Spinal cord (tissue), 10 donors: ENCODE results near the gene HGFAC. TPM values are rescaled to one million over a fixed set of nuclear protein-coding genes. Genes with fewer than 3 reads are reported as not detected.

Experiments
- DNase-seq, 6 donors: peaks; one replicate each; pipeline versions ENCODE4 v3.0.0 to v3.0.0-alpha.2; 2013 to 2015; ENCODE audit warnings: low spot score in 6 of 6, low read depth in 4 of 6
- H3K27ac ChIP-seq: one replicate; pipeline ENCODE4 v1.5.1; 2013; ENCODE audit warnings: low read depth, low read length, control low read depth
- H3K27me3 ChIP-seq: one replicate; pipeline ENCODE4 v1.6.1; 2013; ENCODE audit warnings: low read length; ENCODE audit not compliant: control insufficient read depth, insufficient read depth
- H3K36me3 ChIP-seq: one replicate; pipeline ENCODE4 v1.6.1; 2013; ENCODE audit warnings: low read length; ENCODE audit not compliant: control insufficient read depth, insufficient read depth
- H3K4me1 ChIP-seq: one replicate; pipeline ENCODE4 v1.6.1; 2013; ENCODE audit warnings: low read length; ENCODE audit not compliant: control insufficient read depth, insufficient read depth
- H3K4me3 ChIP-seq: one replicate; pipeline ENCODE4 v1.5.1; 2013; ENCODE audit warnings: low read depth, low read length, control low read depth
- H3K9me3 ChIP-seq: one replicate; pipeline ENCODE4 v1.6.1; 2013; ENCODE audit warnings: low read length; ENCODE audit not compliant: control insufficient read depth, insufficient read depth
- WGBS: methylation state at CpG from one replicate; pipeline ENCODE4 v1.1.5; 2013; ENCODE audit warnings: missing lambda C conversion rate; ENCODE audit not compliant: insufficient coverage; 5-methylcytosine and 5-hydroxymethylcytosine counted together
- polyA plus RNA-seq, 2 donors: library from polyadenylated mRNA; unstranded; fragments of 120-200 nt; gene quantifications; one replicate each; pipeline ENCODE4 v1.2.1, GENCODE V29; 2013; ENCODE audit not compliant: insufficient read length in 2 of 2
- total RNA-seq, 2 donors: library from RNA; depleted of rRNA in 1 of 2; stranded (reverse); fragments of 120-200 nt in 1 of 2; fragments of >200 nt in 1 of 2; gene quantifications; one replicate each; pipeline versions ENCODE4 v1.2.3 to v1.2.4, GENCODE V29; 2013 to 2014
- donor health status: healthy.

The HGFAC gene
- total and polyA plus RNA-seq, 4 donors = 0.40 to 6.1 (median 3.5) TPM

DNA sequence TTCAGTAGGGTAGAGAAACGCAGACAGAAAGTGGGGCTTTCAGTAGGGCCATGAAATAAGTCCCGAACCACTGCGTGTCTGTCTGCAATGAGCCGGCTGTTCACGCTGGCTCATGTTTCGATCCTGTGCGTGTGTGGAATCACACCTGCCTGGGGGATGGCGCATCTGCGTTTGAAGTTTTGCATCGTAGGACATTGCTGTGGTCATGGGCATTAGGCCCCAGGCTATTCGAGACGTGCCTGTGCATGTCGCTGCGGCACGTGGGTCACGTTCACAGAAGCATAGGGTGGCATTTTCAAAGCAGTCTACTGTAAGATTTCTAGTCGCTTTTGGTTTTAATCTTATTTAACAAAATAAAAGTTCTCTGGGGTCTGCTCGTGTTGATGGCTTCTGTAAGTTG is 25.5 kb upstream of the HGFAC start:
- Histone ChIP-seq H3K36me3 (peaks cover 87% of the 10 kb centered on the region), H3K27me3 (no peaks in the 10 kb centered on the region), H3K4me3 (no peak overlapping the region), H3K4me1 (peaks cover 44% of the 10 kb centered on the region), H3K9me3 (no peaks in the 10 kb centered on the region), H3K27ac (no peak overlapping the region)
- 92% methylated on average over 16 of the region's 18 CpGs for WGBS
- DNase-seq = no peak

DNA sequence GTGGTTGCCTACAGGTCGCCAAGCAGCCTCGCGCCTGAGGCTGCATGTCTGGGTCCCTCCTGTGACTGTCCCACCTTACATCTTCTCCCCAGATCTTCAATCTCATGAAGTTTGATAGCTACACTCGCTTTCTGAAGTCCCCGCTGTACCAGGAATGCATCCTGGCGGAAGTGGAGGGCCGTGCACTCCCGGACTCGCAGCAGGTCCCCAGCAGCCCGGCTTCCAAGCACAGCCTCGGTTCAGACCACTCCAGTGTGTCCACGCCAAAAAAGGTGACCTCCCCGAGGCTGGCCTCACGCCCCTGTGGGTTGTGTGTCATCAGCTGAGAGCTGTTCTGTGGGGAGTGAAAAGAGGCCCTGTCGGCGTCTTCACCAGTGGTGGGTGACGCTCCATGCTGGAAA is 24.9 kb upstream of the HGFAC start:
- Histone ChIP-seq H3K27me3 (no peaks in the 10 kb centered on the region), H3K4me3 (no peak overlapping the region), H3K27ac (no peak overlapping the region), H3K4me1 (peaks cover 39% of the 10 kb centered on the region), H3K9me3 (no peaks in the 10 kb centered on the region), H3K36me3 (peaks cover 89% of the 10 kb centered on the region)
- no peak for DNase-seq
- WGBS = 98% methylated on average over 17 of the region's 17 CpGs

DNA sequence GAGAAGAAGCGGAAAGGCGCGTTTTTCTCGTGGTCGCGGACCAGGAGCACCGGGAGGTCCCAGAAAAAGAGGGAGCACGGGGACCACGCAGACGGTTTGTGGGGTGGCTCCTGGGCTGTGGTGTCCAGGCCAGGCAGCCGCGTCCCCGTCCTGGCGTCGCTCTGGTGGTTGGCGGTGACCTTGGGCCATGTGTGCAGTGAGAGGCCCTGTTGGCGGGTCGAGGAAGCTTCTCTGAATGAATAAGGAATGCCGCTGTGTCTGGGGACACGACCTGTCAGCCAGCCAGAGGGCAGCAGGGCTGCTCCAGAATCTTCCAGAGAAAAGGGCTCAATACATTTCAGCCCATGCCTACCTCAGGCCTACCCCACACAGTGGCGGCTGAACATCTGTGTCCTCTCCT is 24.3 kb upstream of the HGFAC start:
- Histone ChIP-seq H3K4me3 (no peak overlapping the region), H3K27me3 (no peaks in the 10 kb centered on the region), H3K27ac (no peak overlapping the region), H3K9me3 (no peaks in the 10 kb centered on the region), H3K36me3 (peaks cover 95% of the 10 kb centered on the region), H3K4me1 (peaks cover 34% of the 10 kb centered on the region)
- no peak for DNase-seq
- 96% methylated on average over 16 of the region's 21 CpGs for WGBS

DNA sequence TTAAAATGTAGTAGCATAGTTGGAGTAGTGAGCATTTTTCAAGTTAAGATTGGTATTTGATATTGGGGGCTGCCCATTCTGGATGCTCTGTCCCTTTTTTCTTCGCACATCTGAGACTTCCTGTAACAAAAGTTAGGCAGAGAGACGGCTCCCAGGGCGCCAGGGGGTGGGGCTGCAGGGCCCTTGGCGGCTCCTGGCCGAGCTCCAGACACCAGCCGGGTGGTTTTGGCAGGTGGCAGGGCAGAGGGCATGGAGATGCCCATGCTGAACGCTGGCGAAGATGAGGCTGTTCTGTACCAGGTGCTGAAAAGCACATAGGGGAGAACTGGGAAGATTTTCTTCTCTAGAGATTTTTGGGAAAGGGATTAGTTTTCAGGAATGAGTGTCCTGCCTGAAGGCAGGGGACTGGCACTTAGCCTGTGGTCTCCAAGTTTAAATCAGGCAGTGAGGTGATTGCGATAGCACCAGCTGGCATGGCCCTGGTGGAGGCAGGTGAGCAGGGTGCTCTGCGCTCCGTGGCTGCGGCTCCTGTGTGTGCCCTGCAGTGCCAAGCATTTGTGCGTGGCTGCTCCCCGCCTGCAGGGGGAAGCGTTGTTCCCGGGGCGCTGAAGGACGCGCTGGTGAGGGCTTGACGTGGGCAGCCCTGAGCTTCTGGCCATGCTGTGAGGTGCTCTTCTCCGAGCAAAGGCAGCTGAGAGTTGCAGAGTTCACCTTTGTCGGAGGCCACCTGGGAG is 23.6 kb upstream of the HGFAC start:
- no peaks in the 10 kb centered on the region for H3K9me3 ChIP-seq
- DNase-seq = no peak
- peaks cover 96% of the 10 kb centered on the region for H3K36me3 ChIP-seq

DNA sequence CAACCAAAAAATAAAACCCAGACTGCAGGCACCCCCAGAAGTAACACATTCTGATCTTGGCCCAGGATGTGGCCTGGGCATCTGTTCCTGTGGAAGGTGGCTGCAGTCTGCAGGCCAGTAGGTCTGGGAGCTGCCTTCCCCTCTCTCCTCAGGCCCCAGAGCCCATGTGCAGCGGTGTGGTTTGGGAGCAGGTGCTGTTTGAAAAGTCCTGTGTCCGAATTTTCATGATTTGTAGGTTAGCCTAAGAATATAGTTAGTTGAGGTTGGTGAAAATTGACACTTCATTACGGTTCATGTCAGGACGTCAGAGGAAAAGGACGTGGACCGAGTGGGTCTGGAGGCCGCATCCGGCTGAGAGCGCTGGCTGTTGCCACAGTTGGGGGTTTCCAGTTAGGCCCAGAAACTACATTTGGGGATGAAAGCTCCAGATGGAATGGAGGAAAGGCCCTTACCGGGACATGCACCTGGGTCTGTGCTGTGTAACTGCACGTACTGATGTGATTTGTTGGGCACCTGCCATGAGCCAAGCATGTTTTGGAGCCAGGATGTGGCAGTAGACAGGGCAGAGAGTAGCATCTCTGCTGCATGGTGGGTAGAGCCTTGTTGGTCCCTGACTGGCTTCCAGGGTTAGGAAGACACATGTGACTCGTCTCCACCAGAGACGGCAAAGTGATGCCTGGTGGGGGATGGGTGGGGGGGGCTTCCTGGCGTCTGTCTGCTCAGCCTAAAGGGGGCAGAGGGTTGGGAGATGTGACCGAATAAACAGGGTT is 21.7 kb upstream of the HGFAC start:
- Histone ChIP-seq H3K36me3 (peaks cover 99% of the 10 kb centered on the region), H3K4me3 (no peak overlapping the region), H3K4me1 (peaks cover 8% of the 10 kb centered on the region), H3K27ac (no peak overlapping the region), H3K27me3 (no peaks in the 10 kb centered on the region), H3K9me3 (no peaks in the 10 kb centered on the region)
- DNase-seq = no peak
- 80% methylated on average over 14 of the region's 15 CpGs for WGBS

More for the DNA sequence above, 23.6 kb upstream of the HGFAC start:
- H3K27ac ChIP-seq = no peak overlapping the region
- WGBS = 76% methylated on average over 21 of the region's 22 CpGs
- no peaks in the 10 kb centered on the region for H3K27me3 ChIP-seq
- H3K4me1 ChIP-seq = peaks cover 27% of the 10 kb centered on the region
- H3K4me3 ChIP-seq = no peak overlapping the region

DNA sequence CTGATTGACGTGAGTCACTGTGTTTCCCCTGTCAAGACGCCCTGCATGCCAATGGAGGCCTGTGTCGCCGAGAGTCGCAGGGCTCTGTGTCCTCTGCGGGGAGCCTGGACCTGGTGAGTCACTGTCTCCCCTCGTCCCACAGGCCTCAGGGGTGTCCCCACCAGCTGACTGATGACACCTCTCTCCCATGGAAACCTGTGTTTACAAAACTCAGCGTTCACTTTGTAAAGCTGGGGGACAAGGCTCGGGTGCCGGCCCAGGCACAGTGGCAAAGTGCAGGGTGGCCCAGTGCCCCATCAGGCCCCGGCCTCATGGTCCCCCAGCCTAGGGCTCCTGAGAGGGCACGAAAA is 21.2 kb upstream of the HGFAC start:
- no peak overlapping the region for H3K4me3 ChIP-seq
- no peak for DNase-seq
- peaks cover 99% of the 10 kb centered on the region for H3K36me3 ChIP-seq
- no peak overlapping the region for H3K27ac ChIP-seq
- WGBS = 87% methylated on average over 11 of the region's 12 CpGs
- no peaks in the 10 kb centered on the region for H3K27me3 ChIP-seq
- H3K9me3 ChIP-seq = no peaks in the 10 kb centered on the region
- H3K4me1 ChIP-seq = peaks cover 4% of the 10 kb centered on the region

DNA sequence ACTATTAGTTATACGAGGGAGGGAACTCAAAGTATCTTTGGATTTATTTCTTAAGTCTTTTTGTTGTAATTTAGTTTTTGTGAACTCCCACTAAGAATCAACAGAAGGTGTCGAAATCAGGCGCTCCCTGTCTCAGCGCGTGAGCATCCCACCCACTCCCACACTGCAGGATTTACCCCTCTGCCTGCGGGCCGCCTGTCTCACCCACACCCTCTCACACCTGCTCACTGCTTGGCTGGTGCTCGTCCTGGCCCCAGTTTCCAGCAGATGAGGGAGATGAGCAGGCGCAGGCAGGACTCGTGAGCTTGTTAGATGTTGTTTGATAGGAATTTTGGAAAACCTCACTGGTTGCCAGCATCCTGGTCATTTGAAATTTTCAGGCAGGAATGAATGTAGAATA is 20.8 kb upstream of the HGFAC start:
- DNase-seq = no peak
- Histone ChIP-seq H3K4me1 (no peaks in the 10 kb centered on the region), H3K27ac (no peak overlapping the region), H3K36me3 (peaks cover 95% of the 10 kb centered on the region), H3K27me3 (no peaks in the 10 kb centered on the region), H3K4me3 (no peak overlapping the region), H3K9me3 (no peaks in the 10 kb centered on the region)
- WGBS = 100% methylated on average over 2 of the region's 10 CpGs

DNA sequence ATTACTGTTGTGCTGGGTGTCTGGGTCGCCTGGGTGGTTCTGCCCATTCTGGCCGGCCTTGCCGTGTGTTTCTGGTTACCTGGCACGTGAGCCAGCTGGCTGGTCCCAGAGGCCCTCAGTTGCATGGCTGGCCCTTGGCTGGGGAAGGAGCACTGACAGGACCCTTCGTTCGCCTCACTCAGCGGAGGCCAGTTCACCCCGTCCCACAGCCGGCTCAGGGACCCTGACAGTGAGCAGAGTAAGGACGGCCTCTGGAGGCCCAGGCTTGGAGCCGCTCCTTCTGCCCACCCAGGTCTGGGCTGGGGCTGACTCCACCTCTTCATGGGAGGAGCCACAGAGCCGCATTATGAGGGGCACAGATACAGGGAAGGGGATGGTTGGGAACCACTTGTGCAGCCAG is 20.3 kb upstream of the HGFAC start:
- H3K27ac ChIP-seq = no peak overlapping the region
- H3K4me3 ChIP-seq = no peak overlapping the region
- WGBS = 71% methylated on average over 11 of the region's 12 CpGs
- H3K9me3 ChIP-seq = no peaks in the 10 kb centered on the region
- no peaks in the 10 kb centered on the region for H3K4me1 ChIP-seq
- H3K36me3 ChIP-seq = peaks cover 94% of the 10 kb centered on the region
- no peaks in the 10 kb centered on the region for H3K27me3 ChIP-seq
- no peak for DNase-seq

DNA sequence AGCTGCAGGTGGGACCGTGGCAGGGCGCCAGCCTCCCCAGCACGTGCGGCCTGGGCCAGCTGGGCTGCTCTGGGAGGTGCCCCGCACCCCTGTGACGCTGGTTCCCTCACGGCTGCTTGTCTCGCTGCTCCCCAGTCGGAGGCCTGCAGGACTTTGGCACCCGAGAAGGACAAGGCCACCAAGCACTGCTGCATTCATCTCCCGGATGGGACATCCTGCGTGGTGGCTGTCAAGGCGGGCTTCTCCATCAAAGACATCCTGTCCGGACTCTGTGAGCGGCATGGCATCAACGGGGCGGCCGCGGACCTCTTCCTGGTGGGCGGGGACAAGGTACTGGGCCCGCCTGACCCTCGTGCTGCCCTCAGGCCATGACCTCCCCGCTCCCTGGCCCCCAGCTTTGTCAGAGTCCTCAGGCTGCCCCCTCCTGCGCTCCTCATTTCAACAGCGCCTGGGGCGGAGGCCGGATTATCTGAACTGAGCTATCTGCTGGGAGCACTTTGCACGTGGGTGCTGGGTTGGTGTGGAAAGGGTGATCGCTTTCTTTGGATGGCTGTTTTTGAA is 19.4 kb upstream of the HGFAC start:
- DNase-seq = no peak
- Histone ChIP-seq H3K27me3 (no peaks in the 10 kb centered on the region), H3K27ac (no peak overlapping the region), H3K4me3 (no peak overlapping the region), H3K9me3 (no peaks in the 10 kb centered on the region), H3K4me1 (no peaks in the 10 kb centered on the region), H3K36me3 (peaks cover 94% of the 10 kb centered on the region)
- WGBS = 89% methylated on average over 29 of the region's 29 CpGs
